ENCODE data around the gene NEDD9. TPM values are rescaled to one million over a fixed set of nuclear protein-coding genes. Genes with fewer than 3 reads are reported as not detected.

The NEDD9 gene
- total and polyA plus RNA-seq, 2 of the 13 experiments (the other 11 are each of a cell fraction or from before 2014, with no cell fraction given), result 27.1 to 389 TPM

- no peaks in the 10 kb centered on the region; a peak in 1 of 5 replicates for H3K27me3 ChIP-seq (ENCODE audit: control insufficient read depth in 1 of 2, insufficient read depth in 2 of 2, low read length in 2 of 2)
- WGBS (ENCODE audit: low lambda C conversion rate), result 69% methylated on average over 2 of the region's 2 CpGs
- H3K9ac ChIP-seq (ENCODE audit: insufficient read depth, low read depth, low read length), result no peak overlapping the region
- H3K27ac ChIP-seq (ENCODE audit: extremely low read length, insufficient read depth, low read length), result no peak overlapping the region
- ChIA-PET CTCF (ENCODE audit: low intra/inter-chr PET ratio, low total read pairs) (no interaction called here), POLR2A (no interaction called here)
- DNase-seq (ENCODE audit: low spot score), result peak; percentile 63
- FAIRE-seq, result no peak
- peaks cover 39% of the 10 kb centered on the region for H3K4me1 ChIP-seq (ENCODE audit: insufficient read depth, low read length)
- no peaks in the 10 kb centered on the region for H4K20me1 ChIP-seq (ENCODE audit: insufficient read depth, low read length)
- no peak overlapping the region for H3K4me3 ChIP-seq (replicated peaks in 1 of 3; ENCODE audit: insufficient read depth in 1 of 3, low read depth in 2 of 3, low read length in 3 of 3)
- no peaks in the 10 kb centered on the region for H3K79me2 ChIP-seq (ENCODE audit: insufficient read depth, low read length)
- intact Hi-C loops (cut with micrococcal nuclease; ENCODE audit: unreplicated experiment) (no loop called here), in situ Hi-C loops (cut with HindIII; ENCODE audit: extremely low pct_ligation_motif_present, low pct_unique_long_range_greater_than_20kb) (no loop called here)
- no peak overlapping the region for H3K4me2 ChIP-seq (ENCODE audit: low read depth, low read length)
- H2AFZ ChIP-seq (ENCODE audit: low read length), result no peak overlapping the region
- BruUV-seq (replicated peaks), result no TSS peak
- H3K36me3 ChIP-seq (replicated peaks in 1 of 2; ENCODE audit: control insufficient read depth in 1 of 2, insufficient read depth in 2 of 2, low read length in 2 of 2), result no peaks in the 10 kb centered on the region
- no peaks in the 10 kb centered on the region for H3K9me3 ChIP-seq (ENCODE audit: low read length)
- ATAC-seq, result peak; percentile 66
- no peak for TF ChIP-seq KMT2B (CRISPR knock-in tag; IDR thresholded peaks at IDR 0.05)
- no peak for TF ChIP-seq ZBTB14 (CRISPR knock-in tag; IDR thresholded peaks at IDR 0.05)
- peak; percentile 49; the same call in 1 of the 2 replicates for TF ChIP-seq PPARG (CRISPR knock-in tag; conservative IDR thresholded peaks at IDR 0.05)
- no peak for TF ChIP-seq ZNF20 (CRISPR knock-in tag; IDR thresholded peaks at IDR 0.05)
- no peak for TF ChIP-seq ISX (CRISPR knock-in tag; conservative IDR thresholded peaks at IDR 0.05)
- TF ChIP-seq ERF (CRISPR knock-in tag; IDR thresholded peaks at IDR 0.05), result peak; percentile 70; the same call in 1 of the 2 replicates
- TF ChIP-seq SP4 (CRISPR knock-in tag; IDR thresholded peaks at IDR 0.05), result no peak
- TF ChIP-seq ATRX (CRISPR knock-in tag; IDR thresholded peaks at IDR 0.05; ENCODE audit: borderline replicate concordance), result no peak
- TF ChIP-seq ZNF644 (CRISPR knock-in tag; IDR thresholded peaks at IDR 0.05; ENCODE audit: low read depth), result peak; percentile 83
- TF ChIP-seq HNF4A (CRISPR knock-in tag; IDR thresholded peaks at IDR 0.05), result no peak
- TF ChIP-seq FOXP4 (CRISPR knock-in tag; IDR thresholded peaks at IDR 0.05), result no peak
- TF ChIP-seq KIAA2018 (CRISPR knock-in tag; IDR thresholded peaks at IDR 0.05; ENCODE audit: borderline replicate concordance), result no peak
- TF ChIP-seq KAT7 (CRISPR knock-in tag; IDR thresholded peaks at IDR 0.05; ENCODE audit: borderline replicate concordance), result no peak
- no peak for TF ChIP-seq KMT2A (CRISPR knock-in tag; IDR thresholded peaks at IDR 0.05)
- peak in 1 of 2 experiments; percentile 20; a peak in 1 of 4 replicates for TF ChIP-seq EP300 (IDR thresholded peaks at IDR 0.05; ENCODE audit: low read depth in 2 of 2, low read length in 2 of 2)
- no peak for TF ChIP-seq EP300 (CRISPR knock-in tag; IDR thresholded peaks at IDR 0.05; ENCODE audit: borderline replicate concordance)
These were observed 49.8 kb upstream of the NEDD9 start for GRCh38 chr6:11282245-11282644.

Data from HepG2 (cell line).